Mesenchymal stem cell (in vitro differentiated cells and primary cell): Measurements from ENCODE around the gene ZGPAT.
A peak's percentile ranks its signal among the peaks of the same experiment; 100 is the strongest.

ENCODE experiments used
- DNase-seq: peaks from one replicate; pipeline ENCODE4 v3.0.0-alpha.2; 2013
- H2AFZ ChIP-seq: one replicate; pipeline ENCODE4 v1.6.1; 2013; ENCODE audit warnings: low read depth, mild to moderate bottlenecking, control low read depth, inconsistent platforms, low read length, moderate library complexity
- H2AK5ac ChIP-seq: 2 replicates; pipeline ENCODE4 v1.6.1; 2013; ENCODE audit warnings: low read length, moderate library complexity, mild to moderate bottlenecking, inconsistent platforms; ENCODE audit not compliant: severe bottlenecking
- H2BK120ac ChIP-seq: one replicate; pipeline ENCODE4 v1.6.1; 2013; ENCODE audit warnings: low read depth, mild to moderate bottlenecking, inconsistent platforms, low read length, moderate library complexity
- H2BK12ac ChIP-seq, 2 experiments: one replicate each; pipeline ENCODE4 v1.6.1; 2013; ENCODE audit warnings: inconsistent platforms in 2 of 2, low read length in 2 of 2, mild to moderate bottlenecking in 2 of 2, moderate library complexity in 2 of 2, control low read depth in 1 of 2
- H2BK15ac ChIP-seq: one replicate; pipeline ENCODE4 v1.6.1; 2013; ENCODE audit warnings: mild to moderate bottlenecking, low read depth, inconsistent platforms; ENCODE audit not compliant: poor library complexity, severe bottlenecking
- H2BK5ac ChIP-seq: 2 replicates; pipeline ENCODE4 v1.6.1; 2013; ENCODE audit warnings: low read depth, mild to moderate bottlenecking, low read length, control low read depth, inconsistent platforms; ENCODE audit not compliant: poor library complexity, severe bottlenecking
- H3K14ac ChIP-seq, 2 experiments: one replicate each; pipeline ENCODE4 v1.6.1; 2013; ENCODE audit warnings: inconsistent platforms in 2 of 2, low read length in 2 of 2, control low read depth in 1 of 2, mild to moderate bottlenecking in 1 of 2, moderate library complexity in 1 of 2
- H3K18ac ChIP-seq, 2 experiments: one replicate each; pipeline ENCODE4 v1.6.1; 2013; ENCODE audit warnings: inconsistent platforms in 2 of 2, low read length in 2 of 2, control low read depth in 1 of 2, low read depth in 1 of 2, mild to moderate bottlenecking in 1 of 2
- H3K23ac ChIP-seq, 2 experiments: one replicate each; pipeline ENCODE4 v1.6.1; 2013; ENCODE audit warnings: inconsistent platforms in 2 of 2, low read length in 2 of 2, mild to moderate bottlenecking in 2 of 2, moderate library complexity in 2 of 2, control low read depth in 1 of 2
- H3K27ac ChIP-seq: 2 replicates; pipeline ENCODE4 v1.5.1; 2013; ENCODE audit warnings: mild to moderate bottlenecking, moderate library complexity, low read length, control low read depth, inconsistent platforms; ENCODE audit not compliant: poor library complexity, severe bottlenecking
- H3K27me3 ChIP-seq, 2 experiments: 2 replicates each; pipeline versions ENCODE4 v1.6.1 to v1.7.0; 2013; ENCODE audit warnings: low read length in 2 of 2, mild to moderate bottlenecking in 2 of 2, moderate library complexity in 2 of 2, control low read depth in 1 of 2, inconsistent platforms in 1 of 2; ENCODE audit not compliant: control insufficient read depth in 1 of 2, insufficient read depth in 1 of 2
- H3K36me3 ChIP-seq, 2 experiments: 2 replicates each; pipeline versions ENCODE4 v1.6.1 to v1.7.0; 2013; ENCODE audit warnings: low read length in 2 of 2, control low read depth in 1 of 2, inconsistent platforms in 1 of 2, low read depth in 1 of 2, mild to moderate bottlenecking in 1 of 2; ENCODE audit not compliant: insufficient read depth in 2 of 2, control insufficient read depth in 1 of 2
- H3K4ac ChIP-seq, 2 experiments: one replicate each; pipeline ENCODE4 v1.6.1; 2013; ENCODE audit warnings: inconsistent platforms in 2 of 2, low read length in 2 of 2, mild to moderate bottlenecking in 2 of 2, moderate library complexity in 2 of 2, control low read depth in 1 of 2, low read depth in 1 of 2
- H3K4me1 ChIP-seq: 2 replicates; pipeline ENCODE4 v1.6.1; 2013; ENCODE audit warnings: low read depth, low read length, control low read depth; ENCODE audit not compliant: control insufficient read depth, insufficient read depth
- H3K4me2 ChIP-seq: 2 replicates; pipeline ENCODE4 v1.6.1; 2013; ENCODE audit warnings: low read length, mild to moderate bottlenecking, inconsistent platforms; ENCODE audit not compliant: poor library complexity, severe bottlenecking
- H3K4me3 ChIP-seq, 2 experiments: 2 replicates each; pipeline versions ENCODE4 v1.5.1 to v1.7.0; 2013; ENCODE audit warnings: low read length in 2 of 2, mild to moderate bottlenecking in 2 of 2, control low read depth in 1 of 2, low read depth in 1 of 2; ENCODE audit not compliant: insufficient read depth in 1 of 2
- H3K79me1 ChIP-seq: replicated peaks from 2 replicates; pipeline ENCODE4 v1.6.1; 2013; ENCODE audit warnings: mild to moderate bottlenecking, control low read depth, low read length, inconsistent platforms; ENCODE audit not compliant: poor library complexity, severe bottlenecking
- H3K9ac ChIP-seq: 2 replicates; pipeline ENCODE4 v1.7.0; 2013; ENCODE audit warnings: mild to moderate bottlenecking, low read length, moderate library complexity
- H3K9me3 ChIP-seq: 2 replicates; pipeline ENCODE4 v1.7.0; 2013; ENCODE audit warnings: mild to moderate bottlenecking, low read length; ENCODE audit not compliant: control insufficient read depth
- H4K8ac ChIP-seq: one replicate; pipeline ENCODE4 v1.6.1; 2013; ENCODE audit warnings: inconsistent platforms, mild to moderate bottlenecking, low read length, moderate library complexity
- H4K91ac ChIP-seq: one replicate; pipeline ENCODE4 v1.6.1; 2013; ENCODE audit warnings: mild to moderate bottlenecking, low read length, inconsistent platforms
- WGBS: methylation state at CpG from one replicate; pipeline ENCODE4 v1.1.7; 2013; ENCODE audit warnings: mixed read lengths; 5-methylcytosine and 5-hydroxymethylcytosine counted together

ZGPAT gene

DNA sequence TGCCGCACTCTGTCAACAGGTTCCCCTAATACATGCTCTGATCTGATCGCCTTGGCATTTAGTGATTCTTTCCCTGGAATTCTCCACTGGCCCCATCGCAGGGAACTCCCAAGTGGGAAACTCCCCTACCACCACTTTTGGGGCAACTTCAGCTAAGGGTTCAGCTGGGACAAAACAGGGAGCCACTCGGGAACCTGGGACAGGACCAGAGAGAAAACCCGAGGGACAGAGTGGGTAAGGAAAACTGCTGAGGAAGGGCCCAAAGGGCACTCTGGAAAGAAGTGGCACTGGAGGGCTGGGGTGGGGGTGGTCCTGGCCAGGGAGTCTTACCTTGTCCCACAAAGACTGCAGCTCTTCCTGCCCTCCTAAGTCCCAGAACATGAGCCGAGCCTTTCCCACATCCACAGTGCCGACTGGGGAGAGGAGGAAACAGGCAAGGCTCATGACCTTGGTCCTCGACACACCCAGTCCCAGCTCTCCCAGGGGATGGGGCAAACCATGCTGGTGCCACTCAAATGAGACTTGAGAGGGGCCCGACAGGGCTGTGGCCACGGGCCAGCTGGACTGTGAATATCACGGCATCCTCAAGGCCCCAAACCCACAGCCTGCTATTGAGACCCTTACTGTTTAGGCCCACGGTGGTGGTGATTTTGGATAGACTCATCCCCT is 1.7 kb upstream of the ZGPAT start:
- no peak overlapping the region for H4K91ac ChIP-seq
- no peaks in the 10 kb centered on the region for H3K9me3 ChIP-seq
- no peak overlapping the region for H3K27ac ChIP-seq
- H3K36me3 ChIP-seq, result peaks cover 51 to 66% of the 10 kb centered on the region in 2 experiments
- H3K4ac ChIP-seq, result no peak overlapping the region
- peak overlapping the region in 1 of 2 experiments; percentile 6 for H3K23ac ChIP-seq
- H2AFZ ChIP-seq, result no peak overlapping the region
- H2AK5ac ChIP-seq, result peak overlapping the region; percentile 21
- H2BK5ac ChIP-seq, result no peak overlapping the region
- H2BK120ac ChIP-seq, result no peak overlapping the region
- 96% methylated on average over 12 of the region's 12 CpGs for WGBS
- peak overlapping the region in 1 of 2 experiments; percentile 96 for H3K4me3 ChIP-seq
- H3K79me1 ChIP-seq, result peaks cover 24% of the 10 kb centered on the region
- H2BK15ac ChIP-seq, result no peak overlapping the region
- no peak overlapping the region for H3K14ac ChIP-seq
- peak overlapping the region; percentile 82 for H3K4me2 ChIP-seq
- no peak overlapping the region for H3K18ac ChIP-seq
- DNase-seq, result no peak
- no peak overlapping the region for H2BK12ac ChIP-seq
- H3K4me1 ChIP-seq, result peaks cover 45% of the 10 kb centered on the region
- peak overlapping the region; percentile 93 for H3K9ac ChIP-seq
- H4K8ac ChIP-seq, result no peak overlapping the region
- H3K27me3 ChIP-seq, result no peaks in the 10 kb centered on the region

DNA sequence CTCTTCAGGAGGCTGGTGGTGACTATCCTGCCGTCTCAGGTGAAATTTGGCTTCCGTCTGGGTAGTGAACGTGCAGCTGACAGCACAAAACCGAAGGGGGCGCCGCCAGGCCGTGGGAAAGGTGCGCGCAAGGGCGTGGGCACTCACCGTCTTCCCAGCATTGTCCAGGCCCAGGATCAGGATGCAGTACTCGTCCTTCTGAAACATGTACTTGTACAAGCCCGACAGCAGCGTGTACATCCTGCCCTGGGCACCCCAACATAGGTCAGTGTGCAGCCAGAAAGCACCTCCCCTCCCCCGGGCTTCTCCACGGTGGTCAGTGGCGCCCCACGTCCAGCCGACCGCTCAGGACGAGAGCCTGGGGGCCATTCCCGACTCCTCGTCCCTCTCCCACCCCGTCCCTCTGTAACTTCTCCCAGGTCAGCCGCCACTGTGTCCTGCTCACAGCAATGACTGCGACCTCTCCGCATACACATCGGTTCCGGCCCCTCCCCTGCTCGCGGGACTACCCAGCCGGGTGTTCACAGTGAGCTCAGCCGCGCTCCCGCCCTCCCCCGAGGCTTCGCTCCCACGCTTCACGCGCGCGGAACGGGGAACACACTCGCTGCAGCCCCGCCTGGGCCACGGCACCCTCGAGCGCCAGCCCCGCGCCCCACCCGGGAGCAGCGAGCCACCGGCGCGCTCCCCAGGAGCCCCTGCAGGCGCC is 834 bp upstream of the ZGPAT start:
- peak; percentile 57 for DNase-seq
- Histone ChIP-seq H4K91ac (peak overlapping the region; percentile 96), H3K4me2 (peak overlapping the region; percentile 82), H3K27ac (peak overlapping the region; percentile 32), H3K23ac (peak overlapping the region in 1 of 2 experiments; percentile 73), H3K4ac (peak overlapping the region; percentile 89 to 99), H4K8ac (peak overlapping the region; percentile 75), H3K79me1 (peaks cover 19% of the 10 kb centered on the region), H3K36me3 (peaks cover 59 to 65% of the 10 kb centered on the region in 2 experiments), H2BK12ac (peak overlapping the region in 1 of 2 experiments; percentile 55), H2BK15ac (peak overlapping the region; percentile 90), H2AFZ (peak overlapping the region; percentile 66), H2AK5ac (no peak overlapping the region), H2BK5ac (peak overlapping the region; percentile 1), H3K4me1 (peaks cover 36% of the 10 kb centered on the region), H3K14ac (peak overlapping the region in 1 of 2 experiments; percentile 96), H2BK120ac (peak overlapping the region; percentile 75), H3K9me3 (peaks cover under 1% of the 10 kb centered on the region), H3K27me3 (no peaks in the 10 kb centered on the region), H3K9ac (peak overlapping the region; percentile 93), H3K4me3 (peak overlapping the region; percentile 90 to 96), H3K18ac (peak overlapping the region; percentile 87 to 88)
- WGBS, result 5% methylated on average over 54 of the region's 56 CpGs

DNA sequence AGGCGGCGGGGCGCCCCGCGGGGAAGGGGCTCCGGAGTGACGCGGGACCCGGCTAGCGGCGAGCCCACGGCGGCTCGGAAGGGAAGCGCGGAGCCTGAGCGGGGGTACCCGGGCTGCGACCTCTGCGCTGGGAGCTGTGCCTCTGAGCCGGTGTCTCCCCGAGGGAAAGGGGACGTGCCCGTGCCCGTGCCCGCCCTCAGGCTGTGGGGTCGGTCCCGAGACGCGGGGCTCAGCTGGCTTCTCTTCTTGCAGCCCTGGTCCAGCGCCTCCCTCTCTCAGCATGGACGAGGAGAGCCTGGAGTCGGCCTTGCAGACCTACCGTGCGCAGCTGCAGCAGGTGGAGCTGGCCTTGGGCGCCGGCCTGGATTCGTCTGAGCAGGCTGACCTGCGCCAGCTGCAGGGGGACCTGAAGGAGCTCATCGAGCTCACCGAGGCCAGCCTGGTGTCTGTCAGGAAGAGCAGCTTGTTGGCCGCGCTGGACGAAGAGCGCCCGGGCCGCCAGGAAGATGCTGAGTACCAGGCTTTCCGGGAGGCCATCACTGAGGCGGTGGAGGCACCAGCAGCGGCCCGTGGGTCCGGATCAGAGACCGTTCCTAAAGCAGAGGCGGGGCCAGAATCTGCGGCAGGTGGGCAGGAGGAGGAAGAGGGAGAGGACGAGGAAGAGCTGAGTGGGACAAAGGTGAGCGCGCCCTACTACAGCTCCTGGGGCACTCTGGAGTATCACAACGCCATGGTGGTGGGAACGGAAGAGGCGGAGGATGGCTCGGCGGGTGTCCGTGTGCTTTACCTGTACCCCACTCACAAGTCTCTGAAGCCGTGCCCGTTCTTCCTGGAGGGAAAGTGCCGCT is 686 bp downstream of the ZGPAT start:
- H2AFZ ChIP-seq, result no peak overlapping the region
- no peak overlapping the region for H2AK5ac ChIP-seq
- H3K18ac ChIP-seq, result peak overlapping the region in 1 of 2 experiments; percentile 23
- no peak overlapping the region for H3K23ac ChIP-seq
- peak overlapping the region; percentile 93 for H3K9ac ChIP-seq
- H3K4me3 ChIP-seq, result peak overlapping the region; percentile 90 to 96
- H3K4me2 ChIP-seq, result peak overlapping the region; percentile 46
- H3K36me3 ChIP-seq, result peaks cover 62 to 71% of the 10 kb centered on the region in 2 experiments
- H2BK12ac ChIP-seq, result no peak overlapping the region
- H3K79me1 ChIP-seq, result peaks cover 13% of the 10 kb centered on the region
- H4K8ac ChIP-seq, result peak overlapping the region; percentile 3
- H3K4me1 ChIP-seq, result peaks cover 30% of the 10 kb centered on the region
- no peak overlapping the region for H3K27ac ChIP-seq
- peak overlapping the region; percentile 79 for H2BK120ac ChIP-seq
- H2BK15ac ChIP-seq, result peak overlapping the region; percentile 15
- H4K91ac ChIP-seq, result peak overlapping the region; percentile 56
- no peak overlapping the region for H2BK5ac ChIP-seq
- 43% methylated on average over 57 of the region's 67 CpGs for WGBS
- no peak for DNase-seq
- peaks cover 5% of the 10 kb centered on the region for H3K9me3 ChIP-seq
- H3K4ac ChIP-seq, result peak overlapping the region; percentile 36 to 80
- no peaks in the 10 kb centered on the region for H3K27me3 ChIP-seq
- peak overlapping the region in 1 of 2 experiments; percentile 41 for H3K14ac ChIP-seq
